ENCODE results near the gene IL20RB.
"Not testable (repeated sequence)": the region's sequence is repeated elsewhere in the genome, so short reads cannot be mapped to it uniquely, and the experiment has no call there.

The IL20RB gene

GRCh38 chr3:137008131-137008530, 50.3 kb downstream of the IL20RB start:
- no peak for TF ChIP-seq CTCF (conservative IDR thresholded peaks at IDR 0.05)
- no peak overlapping the region for H3K27ac ChIP-seq

GRCh38 chr3:137008976-137009375, 51.2 kb downstream of the IL20RB start:
- TF ChIP-seq CTCF (conservative IDR thresholded peaks at IDR 0.05): no peak
- H3K27ac ChIP-seq: no peak overlapping the region

- no peak for TF ChIP-seq CTCF (conservative IDR thresholded peaks at IDR 0.05)
- no peak overlapping the region for H3K27ac ChIP-seq
These were observed 52.4 kb downstream of the IL20RB start for GRCh38 chr3:137010137-137010536.

GRCh38 chr3:137011153-137011552, 53.4 kb downstream of the IL20RB start:
- H3K27ac ChIP-seq: no peak overlapping the region
- no peak for TF ChIP-seq CTCF (conservative IDR thresholded peaks at IDR 0.05)

- no peak for TF ChIP-seq CTCF (conservative IDR thresholded peaks at IDR 0.05)
- H3K27ac ChIP-seq: no peak overlapping the region
These were observed 54.3 kb downstream of the IL20RB start for GRCh38 chr3:137012097-137012501.

GRCh38 chr3:137013951-137014688, 56.3 kb downstream of the IL20RB start:
- H3K27ac ChIP-seq: peak overlapping the region; percentile 40; the same call in 1 of the 2 replicates
- TF ChIP-seq CTCF (conservative IDR thresholded peaks at IDR 0.05): peak; percentile 83

- H3K27ac ChIP-seq: not testable (repeated sequence)
These were observed 59.5 kb downstream of the IL20RB start for GRCh38 chr3:137017316-137017715.

- TF ChIP-seq CTCF (conservative IDR thresholded peaks at IDR 0.05): no peak
- H3K27ac ChIP-seq: peak overlapping the region; percentile 24
These were observed 62.5 kb downstream of the IL20RB start for GRCh38 chr3:137020315-137020714.

Measured in VCaP (cell line).